Measurements from ENCODE around the gene RHBDF2.
"Not testable (repeated sequence)": the region's sequence is repeated elsewhere in the genome, so short reads cannot be mapped to it uniquely, and the experiment has no call there.

Gene RHBDF2

GRCh38 chr17:76523084-76524037 lies 22.1 kb upstream of the RHBDF2 start:
- DNase-seq, result peak; percentile 87

GRCh38 chr17:76521683-76522082 lies 20.5 kb upstream of the RHBDF2 start:
- not testable (repeated sequence) for DNase-seq

- DNase-seq, result no peak
Observed at GRCh38 chr17:76521262-76521661, 20.0 kb upstream of the RHBDF2 start.

- DNase-seq, result no peak
Observed at GRCh38 chr17:76519048-76519966, 18.1 kb upstream of the RHBDF2 start.

- DNase-seq, result peak; percentile 21
Observed at GRCh38 chr17:76517638-76518038, 16.4 kb upstream of the RHBDF2 start.

- no peak for DNase-seq
Observed at GRCh38 chr17:76515274-76515949, 14.2 kb upstream of the RHBDF2 start.

- DNase-seq, result not testable (repeated sequence)
Observed at GRCh38 chr17:76514355-76514754, 13.1 kb upstream of the RHBDF2 start.

- no peak for DNase-seq
Observed at GRCh38 chr17:76513306-76513692, 12.1 kb upstream of the RHBDF2 start.

GRCh38 chr17:76512366-76513305 lies 11.4 kb upstream of the RHBDF2 start:
- DNase-seq, result no peak

GRCh38 chr17:76511668-76512365 lies 10.6 kb upstream of the RHBDF2 start:
- no peak for DNase-seq

- DNase-seq, result no peak
Observed at GRCh38 chr17:76510831-76511244, 9.6 kb upstream of the RHBDF2 start.

- not testable (repeated sequence) for DNase-seq
Observed at GRCh38 chr17:76508472-76509063, 7.3 kb upstream of the RHBDF2 start.

GRCh38 chr17:76506408-76507345 lies 5.5 kb upstream of the RHBDF2 start:
- DNase-seq, result peak; percentile 81

GRCh38 chr17:76504117-76504516 lies 2.9 kb upstream of the RHBDF2 start:
- no peak for DNase-seq

GRCh38 chr17:76502341-76503211 lies 1.4 kb upstream of the RHBDF2 start:
- no peak for DNase-seq

GRCh38 chr17:76501827-76502307 lies 644 bp upstream of the RHBDF2 start:
- DNase-seq, result no peak

- no peak for DNase-seq
Observed at GRCh38 chr17:76500747-76501017, 541 bp downstream of the RHBDF2 start.

- peak; percentile 52 for DNase-seq
Observed at GRCh38 chr17:76500074-76500746, 1.0 kb downstream of the RHBDF2 start.

Data from DMS53 (cell line).